OCI-LY3 (cell line): ENCODE measurements around the gene HDGF.

ENCODE experiments used
- CTCF ChIP-seq: fragments of 200-600, 300-600 bp; sonication (generic); IDR thresholded peaks from 2 replicates; pipeline ENCODE4 v1.5.1; 2014; ENCODE audit warnings: antibody characterized with exemption, low read length, low read depth
- EZH2phosphoT487 ChIP-seq: fragments of 200-600 bp; shearing (Covaris generic); IDR thresholded peaks from 2 replicates; pipeline ENCODE4 v1.6.1; 2018; ENCODE audit warnings: antibody characterized with exemption, mixed run types, low read depth

GRCh38 chr1:156796340-156797097 lies 45.0 kb upstream of the HDGF start:
- no peak for TF ChIP-seq CTCF
- TF ChIP-seq EZH2phosphoT487, result no peak
